Hepatocyte (in vitro differentiated cells): ENCODE results near the gene PEAR1.

Source experiments
- EZH2 ChIP-seq: fragments of 200-600 bp; sonication (generic); IDR thresholded peaks from 2 replicates; pipeline ENCODE4 v1.6.1; 2016; ENCODE audit warnings: antibody characterized with exemption, mild to moderate bottlenecking, borderline replicate concordance
- TF ChIP-seq, protein P1 (sequence below): fragments of 200-600 bp; sonication (generic); IDR thresholded peaks from 2 replicates; pipeline ENCODE4 v1.5.1; 2016; ENCODE audit warnings: antibody characterized with exemption, mild to moderate bottlenecking; ENCODE audit not compliant: poor library complexity

DNA sequence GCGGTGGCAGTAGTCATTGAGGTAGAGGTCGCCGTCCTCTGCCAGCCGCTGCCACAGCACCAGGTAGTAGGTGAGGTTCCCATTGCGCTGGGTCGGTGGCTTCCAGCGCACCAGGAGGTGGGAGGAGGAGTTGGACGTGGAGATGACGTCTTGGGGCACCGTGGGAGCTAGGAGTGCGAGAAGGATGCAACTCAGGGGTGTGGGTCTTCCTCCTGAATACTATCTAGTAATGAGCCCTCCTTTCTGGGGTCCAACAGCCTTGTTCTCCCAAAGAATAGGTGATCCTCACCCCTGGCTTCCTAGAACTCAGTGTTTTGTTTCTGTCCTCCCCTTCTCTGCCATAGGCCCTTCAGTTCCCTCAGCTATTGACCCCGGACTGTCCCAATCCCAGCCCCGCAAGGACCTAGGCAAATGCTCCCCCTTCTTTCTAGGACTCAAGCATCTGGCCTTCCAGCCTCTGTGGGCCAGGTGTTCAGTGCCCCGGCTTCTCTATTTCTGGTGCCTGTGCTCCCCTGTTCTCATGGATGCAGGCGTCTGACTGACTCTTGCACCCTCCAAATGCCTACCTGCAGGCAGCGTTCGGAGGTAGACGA is 47.5 kb upstream of the PEAR1 start:
- TF ChIP-seq, protein P1, sequence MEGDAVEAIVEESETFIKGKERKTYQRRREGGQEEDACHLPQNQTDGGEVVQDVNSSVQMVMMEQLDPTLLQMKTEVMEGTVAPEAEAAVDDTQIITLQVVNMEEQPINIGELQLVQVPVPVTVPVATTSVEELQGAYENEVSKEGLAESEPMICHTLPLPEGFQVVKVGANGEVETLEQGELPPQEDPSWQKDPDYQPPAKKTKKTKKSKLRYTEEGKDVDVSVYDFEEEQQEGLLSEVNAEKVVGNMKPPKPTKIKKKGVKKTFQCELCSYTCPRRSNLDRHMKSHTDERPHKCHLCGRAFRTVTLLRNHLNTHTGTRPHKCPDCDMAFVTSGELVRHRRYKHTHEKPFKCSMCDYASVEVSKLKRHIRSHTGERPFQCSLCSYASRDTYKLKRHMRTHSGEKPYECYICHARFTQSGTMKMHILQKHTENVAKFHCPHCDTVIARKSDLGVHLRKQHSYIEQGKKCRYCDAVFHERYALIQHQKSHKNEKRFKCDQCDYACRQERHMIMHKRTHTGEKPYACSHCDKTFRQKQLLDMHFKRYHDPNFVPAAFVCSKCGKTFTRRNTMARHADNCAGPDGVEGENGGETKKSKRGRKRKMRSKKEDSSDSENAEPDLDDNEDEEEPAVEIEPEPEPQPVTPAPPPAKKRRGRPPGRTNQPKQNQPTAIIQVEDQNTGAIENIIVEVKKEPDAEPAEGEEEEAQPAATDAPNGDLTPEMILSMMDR = no peak
- no peak for TF ChIP-seq EZH2
